Astrocyte (in vitro differentiated cells and primary cell): ENCODE results near the gene RPL13A. TPM values are rescaled to one million over a fixed set of nuclear protein-coding genes. Genes with fewer than 3 reads are reported as not detected.

Source experiments
- DNase-seq: peaks from one replicate; pipeline ENCODE4 v3.0.0-alpha.2; 2010; ENCODE audit warnings: low read depth
- FAIRE-seq: peaks from 2 replicates; lab custom pipeline; 2011; peaks lifted over from hg19 to GRCh38; lab: Jason Lieb, UNC
- H2AFZ ChIP-seq: 2 replicates; pipeline ENCODE4 v1.6.0; 2012; ENCODE audit warnings: low read depth, low read length, inconsistent platforms
- H3K27ac ChIP-seq: 2 replicates; pipeline ENCODE4 v1.5.1; 2011; ENCODE audit warnings: low read depth, low read length, inconsistent platforms
- H3K27me3 ChIP-seq: 2 replicates; pipeline ENCODE4 v1.6.0; 2011; ENCODE audit warnings: low read length, inconsistent platforms; ENCODE audit not compliant: insufficient read depth
- H3K36me3 ChIP-seq: 2 replicates; pipeline ENCODE4 v1.5.1; 2011; ENCODE audit warnings: low read length, inconsistent platforms; ENCODE audit not compliant: insufficient read depth
- H3K4me1 ChIP-seq: 2 replicates; pipeline ENCODE4 v1.5.1; 2011; ENCODE audit warnings: low read length, inconsistent platforms; ENCODE audit not compliant: insufficient read depth
- H3K4me2 ChIP-seq: 2 replicates; pipeline ENCODE4 v1.6.0; 2012; ENCODE audit warnings: low read length, inconsistent platforms
- H3K4me3 ChIP-seq: 2 replicates; pipeline ENCODE4 v1.5.1; 2011; ENCODE audit warnings: low read depth, mild to moderate bottlenecking, low read length, inconsistent platforms; ENCODE audit not compliant: insufficient read depth
- H3K79me2 ChIP-seq: 2 replicates; pipeline ENCODE4 v1.6.0; 2012; ENCODE audit warnings: mild to moderate bottlenecking, low read length, inconsistent platforms; ENCODE audit not compliant: insufficient read depth
- H3K9ac ChIP-seq: 2 replicates; pipeline ENCODE4 v1.6.0; 2012; ENCODE audit warnings: mild to moderate bottlenecking, low read length, inconsistent platforms
- H3K9me3 ChIP-seq: 2 replicates; pipeline ENCODE4 v1.5.1; 2012; ENCODE audit warnings: low read depth, mild to moderate bottlenecking, low read length, inconsistent platforms; ENCODE audit not compliant: insufficient read depth
- H4K20me1 ChIP-seq: 2 replicates; pipeline ENCODE4 v1.6.0; 2012; ENCODE audit warnings: low read length, inconsistent platforms; ENCODE audit not compliant: insufficient read depth
- H3K27ac Mint-ChIP-seq: one replicate; pipeline ENCODE4 v1.8.0; 2021; ENCODE audit warnings: mild to moderate bottlenecking, mixed read lengths; ENCODE audit not compliant: unreplicated experiment
- H3K27me3 Mint-ChIP-seq: one replicate; pipeline ENCODE4 v1.8.0; 2021; ENCODE audit warnings: low read depth, mixed read lengths; ENCODE audit not compliant: unreplicated experiment
- H3K36me3 Mint-ChIP-seq: one replicate; pipeline ENCODE4 v1.8.0; 2021; ENCODE audit warnings: low read depth, mixed read lengths; ENCODE audit not compliant: unreplicated experiment
- H3K4me1 Mint-ChIP-seq: one replicate; pipeline ENCODE4 v1.8.0; 2021; ENCODE audit warnings: low read depth, mixed read lengths; ENCODE audit not compliant: unreplicated experiment
- H3K4me3 Mint-ChIP-seq: one replicate; pipeline ENCODE4 v1.8.0; 2021; ENCODE audit warnings: mild to moderate bottlenecking, moderate library complexity, mixed read lengths; ENCODE audit not compliant: unreplicated experiment
- H3K9me3 Mint-ChIP-seq: one replicate; pipeline ENCODE4 v1.8.0; 2021; ENCODE audit warnings: mild to moderate bottlenecking, mixed read lengths; ENCODE audit not compliant: unreplicated experiment
- EZH2 ChIP-seq: IDR thresholded peaks from 2 replicates; pipeline ENCODE4 v1.6.1; 2012; ENCODE audit warnings: mild to moderate bottlenecking, low read length, inconsistent platforms; ENCODE audit not compliant: insufficient read depth
- total RNA-seq: library from RNA; stranded (reverse); gene quantifications from 2 replicates; pipeline ENCODE4 v1.2.1, GENCODE V29; 2021
- TF ChIP-seq, protein P1 (sequence below): IDR thresholded peaks from 2 replicates; pipeline ENCODE4 v1.5.1; 2011; ENCODE audit warnings: low read depth, mild to moderate bottlenecking, inconsistent platforms, low read length, moderate library complexity; ENCODE audit not compliant: insufficient read depth

Gene RPL13A
- total RNA-seq, 1 donor from 2014 or later: 2,119 TPM

DNA sequence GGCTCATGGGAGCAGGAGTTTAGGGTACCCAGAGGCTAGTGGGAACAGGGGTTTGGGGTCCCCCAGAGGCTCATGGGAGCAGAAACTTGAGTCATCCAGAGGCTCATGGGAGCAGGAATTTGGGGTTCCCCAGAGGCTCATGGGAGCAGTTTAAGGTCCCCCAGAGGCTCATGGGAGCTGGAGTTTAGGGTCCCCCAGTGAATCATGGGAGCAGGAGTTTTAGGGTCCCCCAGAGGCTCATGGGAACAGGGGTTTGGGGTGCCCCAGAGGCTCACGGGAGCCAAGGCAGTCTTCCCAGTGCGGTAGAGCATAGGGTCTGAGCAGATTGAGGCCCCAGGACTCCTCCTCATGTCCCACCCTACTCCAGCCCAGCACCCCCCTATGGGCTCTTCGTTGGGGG is 22.0 kb upstream of the RPL13A start:
- no peak overlapping the region for H3K9ac ChIP-seq
- H3K9me3 ChIP-seq: no peaks in the 10 kb centered on the region
- no peaks in the 10 kb centered on the region for H3K27me3 ChIP-seq
- no peaks in the 10 kb centered on the region for H3K36me3 ChIP-seq
- H4K20me1 ChIP-seq: no peaks in the 10 kb centered on the region
- no peak overlapping the region for H3K4me2 ChIP-seq
- H2AFZ ChIP-seq: no peak overlapping the region
- Mint-ChIP-seq H3K27me3 (no peaks in the 10 kb centered on the region), H3K4me1 (no peaks in the 10 kb centered on the region), H3K27ac (no peak overlapping the region), H3K4me3 (no peak overlapping the region), H3K9me3 (no peaks in the 10 kb centered on the region), H3K36me3 (peaks cover 4% of the 10 kb centered on the region)
- H3K4me3 ChIP-seq: no peak overlapping the region
- H3K4me1 ChIP-seq: no peaks in the 10 kb centered on the region
- no peak overlapping the region for H3K27ac ChIP-seq
- no peak for FAIRE-seq
- TF ChIP-seq EZH2: no peak
- TF ChIP-seq, protein P1, sequence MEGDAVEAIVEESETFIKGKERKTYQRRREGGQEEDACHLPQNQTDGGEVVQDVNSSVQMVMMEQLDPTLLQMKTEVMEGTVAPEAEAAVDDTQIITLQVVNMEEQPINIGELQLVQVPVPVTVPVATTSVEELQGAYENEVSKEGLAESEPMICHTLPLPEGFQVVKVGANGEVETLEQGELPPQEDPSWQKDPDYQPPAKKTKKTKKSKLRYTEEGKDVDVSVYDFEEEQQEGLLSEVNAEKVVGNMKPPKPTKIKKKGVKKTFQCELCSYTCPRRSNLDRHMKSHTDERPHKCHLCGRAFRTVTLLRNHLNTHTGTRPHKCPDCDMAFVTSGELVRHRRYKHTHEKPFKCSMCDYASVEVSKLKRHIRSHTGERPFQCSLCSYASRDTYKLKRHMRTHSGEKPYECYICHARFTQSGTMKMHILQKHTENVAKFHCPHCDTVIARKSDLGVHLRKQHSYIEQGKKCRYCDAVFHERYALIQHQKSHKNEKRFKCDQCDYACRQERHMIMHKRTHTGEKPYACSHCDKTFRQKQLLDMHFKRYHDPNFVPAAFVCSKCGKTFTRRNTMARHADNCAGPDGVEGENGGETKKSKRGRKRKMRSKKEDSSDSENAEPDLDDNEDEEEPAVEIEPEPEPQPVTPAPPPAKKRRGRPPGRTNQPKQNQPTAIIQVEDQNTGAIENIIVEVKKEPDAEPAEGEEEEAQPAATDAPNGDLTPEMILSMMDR: no peak
- no peak for DNase-seq
- H3K79me2 ChIP-seq: no peaks in the 10 kb centered on the region

DNA sequence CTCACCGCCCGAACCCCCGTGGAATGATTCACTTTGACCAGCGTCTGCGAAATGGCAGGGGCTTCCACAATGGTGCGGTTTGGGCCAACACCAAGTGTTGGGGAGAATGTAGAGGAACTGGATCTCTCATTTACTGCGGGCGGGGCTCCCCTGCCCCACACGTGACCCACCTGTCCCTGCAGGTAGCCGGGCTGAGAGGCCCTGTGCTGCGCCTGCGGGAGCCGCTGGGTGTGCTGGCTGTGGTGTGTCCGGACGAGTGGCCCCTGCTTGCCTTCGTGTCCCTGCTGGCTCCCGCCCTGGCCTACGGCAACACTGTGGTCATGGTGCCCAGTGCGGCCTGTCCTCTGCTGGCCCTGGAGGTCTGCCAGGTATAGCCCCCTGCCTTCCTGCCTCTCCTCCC is 19.2 kb upstream of the RPL13A start:
- DNase-seq: no peak
- H3K36me3 Mint-ChIP-seq: peaks cover 4% of the 10 kb centered on the region
- H3K36me3 ChIP-seq: no peaks in the 10 kb centered on the region
- no peak overlapping the region for H3K4me3 ChIP-seq
- H3K4me1 ChIP-seq: no peaks in the 10 kb centered on the region
- peaks cover 7% of the 10 kb centered on the region for H3K27me3 Mint-ChIP-seq
- H3K9me3 Mint-ChIP-seq: no peaks in the 10 kb centered on the region
- no peak overlapping the region for H3K4me2 ChIP-seq
- H2AFZ ChIP-seq: no peak overlapping the region
- H3K4me3 Mint-ChIP-seq: no peak overlapping the region
- no peaks in the 10 kb centered on the region for H4K20me1 ChIP-seq
- H3K27ac Mint-ChIP-seq: no peak overlapping the region
- H3K4me1 Mint-ChIP-seq: no peaks in the 10 kb centered on the region
- TF ChIP-seq, protein P1: no peak
- TF ChIP-seq EZH2: no peak
- no peaks in the 10 kb centered on the region for H3K9me3 ChIP-seq
- FAIRE-seq: no peak
- H3K79me2 ChIP-seq: no peaks in the 10 kb centered on the region
- no peak overlapping the region for H3K9ac ChIP-seq
- no peaks in the 10 kb centered on the region for H3K27me3 ChIP-seq
- no peak overlapping the region for H3K27ac ChIP-seq

DNA sequence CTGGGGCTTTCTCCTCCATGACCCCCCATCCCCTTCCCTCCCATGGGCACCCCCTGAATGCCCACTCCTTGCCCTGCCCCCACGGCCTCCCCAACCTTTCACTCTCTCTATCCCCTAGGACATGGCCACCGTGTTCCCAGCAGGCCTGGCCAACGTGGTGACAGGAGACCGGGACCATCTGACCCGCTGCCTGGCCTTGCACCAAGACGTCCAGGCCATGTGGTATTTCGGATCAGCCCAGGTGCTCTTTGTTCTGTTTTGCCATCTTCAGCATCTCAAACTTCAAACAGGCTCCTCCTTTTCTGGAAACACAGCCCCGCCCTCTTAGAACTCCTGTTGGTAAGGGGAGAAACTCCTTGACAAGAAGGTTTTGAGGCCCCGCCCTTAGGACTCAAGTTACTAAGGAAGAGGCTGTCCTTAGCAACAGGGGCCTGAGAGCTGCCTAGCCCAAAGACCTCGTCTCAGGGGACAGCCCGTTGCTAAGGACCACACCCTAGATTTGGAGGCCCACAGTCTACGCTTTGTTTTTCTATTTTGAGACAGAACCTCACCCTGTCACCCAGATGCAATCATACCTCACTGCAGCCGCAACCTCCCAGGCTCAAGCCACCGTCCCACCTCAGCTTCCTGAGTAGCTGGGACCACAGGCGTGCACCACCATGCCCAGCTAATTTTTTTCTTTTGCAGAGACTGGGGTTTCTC is 18.5 kb upstream of the RPL13A start:
- DNase-seq (no peak), FAIRE-seq (no peak)
- Histone ChIP-seq H3K9me3 (no peaks in the 10 kb centered on the region), H3K4me3 (no peak overlapping the region), H3K27ac (no peak overlapping the region), H3K79me2 (no peaks in the 10 kb centered on the region), H4K20me1 (no peaks in the 10 kb centered on the region), H3K4me1 (peaks cover 4% of the 10 kb centered on the region), H3K9ac (no peak overlapping the region), H3K36me3 (no peaks in the 10 kb centered on the region), H3K27me3 (no peaks in the 10 kb centered on the region), H2AFZ (no peak overlapping the region), H3K4me2 (no peak overlapping the region)
- Mint-ChIP-seq H3K36me3 (peaks cover 4% of the 10 kb centered on the region), H3K4me1 (no peaks in the 10 kb centered on the region), H3K9me3 (no peaks in the 10 kb centered on the region), H3K4me3 (peak overlapping the region; percentile 50), H3K27me3 (peaks cover 12% of the 10 kb centered on the region), H3K27ac (no peak overlapping the region)
- TF ChIP-seq, protein P1: no peak
- no peak for TF ChIP-seq EZH2
